HepG2 (cell line): ENCODE data around the gene TFF2. TPM values are rescaled to one million over a fixed set of nuclear protein-coding genes. Genes with fewer than 3 reads are reported as not detected.

Experiments used
- ATAC-seq: fragments of 200-7000 bp; cut with Tn5 transposase; 3 replicates; pipeline ENCODE4 v1.9.1; 2020; ENCODE audit warnings: mild to moderate bottlenecking, moderate library complexity
- BruUV-seq: library from RNA; stranded (reverse); fragments of 400-500 nt; replicated peaks from 2 replicates; lab custom pipeline; 2021; lab: Mats Ljungman, UMichigan
- CTCF ChIA-PET: fragments of 300-600 bp; formaldehyde crosslinking; extraction: SDS; loops from one replicate; lab custom pipeline; 2021; ENCODE audit warnings: low total read pairs, inconsistent platforms, low intra/inter-chr PET ratio; lab: Yijun Ruan, JAX
- POLR2A ChIA-PET: fragments of 350-600 bp; sonication (Branson Sonifier 250); formaldehyde crosslinking; loops from one replicate; lab custom pipeline; 2020; ENCODE audit warnings: antibody characterized with exemption, inconsistent platforms; lab: Yijun Ruan, JAX
- DNase-seq: peaks from one replicate; pipeline ENCODE4 v3.0.0-alpha.2; 2015; ENCODE audit warnings: low spot score
- FAIRE-seq: peaks from 3 replicates; lab custom pipeline; 2011; peaks lifted over from hg19 to GRCh38; lab: Jason Lieb, UNC
- H2AFZ ChIP-seq: one replicate; pipeline ENCODE4 v1.6.1; 2011; ENCODE audit warnings: low read length, inconsistent platforms
- H3K27ac ChIP-seq: fragments of 300-600 bp; 3 replicates; pipeline ENCODE4 v1.8.0; 2011; ENCODE audit warnings: mixed run types, mild to moderate bottlenecking, mixed read lengths, low read length, inconsistent platforms; ENCODE audit not compliant: insufficient read depth; ENCODE audit errors: extremely low read length
- H3K27me3 ChIP-seq, 2 experiments: fragments of 200-600 bp in 1 of 2; 2 replicates in 1 of 2; 3 replicates in 1 of 2; pipeline versions ENCODE4 v1.6.0 to v1.8.0; 2011; ENCODE audit warnings: low read length in 2 of 2, mild to moderate bottlenecking in 2 of 2, moderate library complexity in 2 of 2, inconsistent platforms in 1 of 2; ENCODE audit not compliant: insufficient read depth in 2 of 2, control insufficient read depth in 1 of 2
- H3K36me3 ChIP-seq, 2 experiments: fragments of 200-600 bp in 1 of 2; replicated peaks in 1 of 2; 2 replicates in 1 of 2; 3 replicates in 1 of 2; pipeline versions ENCODE4 v1.5.1 to v1.8.0; 2011; ENCODE audit warnings: low read length in 2 of 2, inconsistent platforms in 1 of 2; ENCODE audit not compliant: insufficient read depth in 2 of 2, control insufficient read depth in 1 of 2
- H3K4me1 ChIP-seq: 2 replicates; pipeline ENCODE4 v1.5.1; 2012; ENCODE audit warnings: low read length, inconsistent platforms; ENCODE audit not compliant: insufficient read depth
- H3K4me2 ChIP-seq: 2 replicates; pipeline ENCODE4 v1.6.0; 2011; ENCODE audit warnings: low read depth, low read length, inconsistent platforms
- H3K4me3 ChIP-seq, 3 experiments: fragments of 200-600 bp in 1 of 3; sonication (generic), shearing (Covaris generic) in 1 of 3; replicated peaks in 1 of 3; 2 replicates each; pipeline ENCODE4 v1.5.1; 2011 to 2016; ENCODE audit warnings: low read length in 3 of 3, inconsistent platforms in 2 of 3, low read depth in 2 of 3, mild to moderate bottlenecking in 2 of 3, control low read depth in 1 of 3, mixed read lengths in 1 of 3; ENCODE audit not compliant: insufficient read depth in 1 of 3
- H3K79me2 ChIP-seq: one replicate; pipeline ENCODE4 v1.6.1; 2011; ENCODE audit warnings: low read length, inconsistent platforms; ENCODE audit not compliant: insufficient read depth
- H3K9ac ChIP-seq: 2 replicates; pipeline ENCODE4 v1.6.0; 2011; ENCODE audit warnings: mild to moderate bottlenecking, low read depth, low read length, inconsistent platforms; ENCODE audit not compliant: insufficient read depth
- H3K9me3 ChIP-seq: 2 replicates; pipeline ENCODE4 v1.5.1; 2012; ENCODE audit warnings: mild to moderate bottlenecking, low read length
- H4K20me1 ChIP-seq: 2 replicates; pipeline ENCODE4 v1.6.0; 2011; ENCODE audit warnings: inconsistent platforms, mild to moderate bottlenecking, low read length, moderate library complexity; ENCODE audit not compliant: insufficient read depth
- AGO2 ChIP-seq: fragments of 200-400 bp; formaldehyde crosslinking; optimal IDR thresholded peaks from 2 replicates; pipeline ENCODE3; 2017; ENCODE audit warnings: mild to moderate bottlenecking, low read depth, low read length, moderate library complexity
- ATF7 ChIP-seq, 2 experiments: fragments of 450-650 bp in 1 of 2; sonication (generic) in 1 of 2; formaldehyde crosslinking in 1 of 2; IDR thresholded peaks; 2 replicates each; pipeline versions ENCODE4 v1.4.0 to v1.6.1; 2016 to 2020; ENCODE audit warnings: antibody characterized with exemption in 1 of 2, mild to moderate bottlenecking in 1 of 2, missing genetic modification reagents in 1 of 2
- BRCA1 ChIP-seq: sonication (generic); formaldehyde crosslinking; IDR thresholded peaks from 2 replicates; pipeline ENCODE4 v1.4.0; 2020; ENCODE audit warnings: missing genetic modification reagents
- HNRNPUL1 ChIP-seq: fragments of 200-400 bp; formaldehyde crosslinking; IDR thresholded peaks from 2 replicates; pipeline ENCODE4 v1.6.1; 2017; ENCODE audit warnings: low read depth, mild to moderate bottlenecking, low read length, moderate library complexity
- REPIN1 ChIP-seq: sonication (generic); formaldehyde crosslinking; IDR thresholded peaks from 2 replicates; pipeline ENCODE4 v1.8.0; 2022; ENCODE audit warnings: missing genetic modification reagents, low read depth, mild to moderate bottlenecking, borderline replicate concordance
- ZNF331 ChIP-seq: sonication (generic); formaldehyde crosslinking; IDR thresholded peaks from 2 replicates; pipeline ENCODE4 v1.4.0; 2020; ENCODE audit warnings: missing genetic modification reagents
- ZNF761 ChIP-seq: sonication (generic); formaldehyde crosslinking; conservative IDR thresholded peaks from 2 replicates; pipeline ENCODE4 v1.4.0; 2020; ENCODE audit warnings: mild to moderate bottlenecking, missing genetic modification reagents
- WGBS: methylation state at CpG from one replicate; pipeline ENCODE4 v1.1.6; 2017; ENCODE audit warnings: low lambda C conversion rate; 5-methylcytosine and 5-hydroxymethylcytosine counted together
- in situ Hi-C: cut with HindIII; loops from 2 replicates; pipeline ENCODE4 v1.10.0; 2017; ENCODE audit warnings: low pct_unique_long_range_greater_than_20kb; ENCODE audit not compliant: extremely low pct_ligation_motif_present
- intact Hi-C: fragments of 100-400 bp; cut with micrococcal nuclease; formaldehyde crosslinking; loops from one replicate; pipeline ENCODE4 v1.10.0; 2022; ENCODE audit not compliant: unreplicated experiment
- polyA plus RNA-seq, 8 experiments: library from polyadenylated mRNA; depleted of rRNA in 3 of 8; stranded (reverse) in 7 of 8; unstranded in 1 of 8; fragments of >200 nt; fragmentation: Illumina TruSeq in 4 of 8; extraction: Trizol in 4 of 8; gene quantifications; 2 replicates each; pipeline versions ENCODE4 v1.2.1 to v1.2.3, GENCODE V29; 2011 to 2016; ENCODE audit warnings: low read depth in 4 of 8, missing spikeins in 1 of 8, mixed read lengths in 1 of 8; ENCODE audit not compliant: insufficient read depth in 1 of 8
- total RNA-seq, 5 experiments: library from RNA; depleted of rRNA; stranded (reverse); fragments of >200 nt; fragmentation: Illumina TruSeq; extraction: Trizol; gene quantifications; 2 replicates each; pipeline ENCODE4 v1.2.3, GENCODE V29; 2016; ENCODE audit warnings: low read depth in 1 of 5
- TF ChIP-seq, protein P1 (sequence below): sonication (generic); formaldehyde crosslinking; IDR thresholded peaks from 2 replicates; pipeline ENCODE4 v1.8.1; 2023; ENCODE audit warnings: mild to moderate bottlenecking, missing genetic modification reagents
- TF ChIP-seq, protein P2 (sequence below): sonication (generic); formaldehyde crosslinking; IDR thresholded peaks from 2 replicates; pipeline ENCODE4 v1.8.0; 2022; ENCODE audit warnings: missing genetic modification reagents, mild to moderate bottlenecking, inconsistent platforms, borderline replicate concordance
- TF ChIP-seq, protein P3 (sequence below): sonication (generic); IDR thresholded peaks from 2 replicates; pipeline ENCODE4 v1.6.1; 2016; ENCODE audit warnings: low read depth, borderline replicate concordance
- TF ChIP-seq, protein P4 (sequence below): IDR thresholded peaks from 2 replicates; pipeline ENCODE4 v1.6.1; 2012; ENCODE audit warnings: inconsistent platforms
- TF ChIP-seq, protein P5 (sequence below): sonication (generic); formaldehyde crosslinking; IDR thresholded peaks from 2 replicates; pipeline ENCODE4 v1.4.0; 2020; ENCODE audit warnings: missing genetic modification reagents

Gene TFF2
- total and polyA plus RNA-seq, 2 of the 13 experiments (the other 11 are each of a cell fraction or from before 2014, with no cell fraction given), result 1.5 TPM; not detected in 1

DNA sequence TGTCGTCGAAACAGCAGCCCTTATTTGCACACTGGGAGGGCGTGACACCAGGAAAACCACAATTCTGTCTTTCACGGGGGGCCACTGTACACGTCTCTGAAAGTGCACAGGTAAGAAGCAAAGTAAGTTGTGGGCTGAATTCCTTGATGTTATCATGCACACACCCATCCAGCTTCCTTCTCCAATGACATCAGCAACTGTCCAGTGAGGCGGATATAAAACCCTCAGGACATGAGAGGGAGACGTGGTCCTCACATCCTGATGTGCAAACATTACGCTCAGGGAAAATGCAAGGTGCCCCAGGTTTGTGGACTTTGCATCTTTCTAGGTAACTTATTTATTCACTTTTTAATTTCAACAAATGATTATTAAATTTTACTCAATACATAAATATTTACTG lies 12.5 kb upstream of the TFF2 start:
- Histone ChIP-seq H3K9ac (no peak overlapping the region), H3K4me1 (peaks cover 40% of the 10 kb centered on the region), H2AFZ (no peak overlapping the region), H3K79me2 (no peaks in the 10 kb centered on the region), H3K9me3 (no peaks in the 10 kb centered on the region), H3K36me3 (no peaks in the 10 kb centered on the region), H3K4me3 (no peak overlapping the region), H3K4me2 (no peak overlapping the region), H3K27ac (no peak overlapping the region), H4K20me1 (no peaks in the 10 kb centered on the region), H3K27me3 (peaks cover 0 to 17% of the 10 kb centered on the region in 2 experiments; a peak in 1 of 5 replicates)
- WGBS, result 35% methylated on average over 7 of the region's 8 CpGs
- DNase-seq, result no peak
- no peak for FAIRE-seq
- CTCF ChIA-PET, result no interaction called here
- intact Hi-C loops (no loop called here), in situ Hi-C loops (no loop called here)
- POLR2A ChIA-PET, result interaction anchor here (0.6 kb wide), 1 partner anchor 35 kb away, joined by 3 read pairs; no protein-coding TSS in a partner anchor
- no TSS peak for BruUV-seq
- no peak for ATAC-seq
- TF ChIP-seq AGO2 (no peak), ZNF331 (CRISPR knock-in tag) (no peak), HNRNPUL1 (no peak), ATF7 (IDR thresholded peaks at IDR 0.05) (no peak), ATF7 (CRISPR knock-in tag; IDR thresholded peaks at IDR 0.05) (no peak), ZNF761 (CRISPR knock-in tag) (no peak), REPIN1 (no peak), BRCA1 (no peak)
- TF ChIP-seq, protein P1, sequence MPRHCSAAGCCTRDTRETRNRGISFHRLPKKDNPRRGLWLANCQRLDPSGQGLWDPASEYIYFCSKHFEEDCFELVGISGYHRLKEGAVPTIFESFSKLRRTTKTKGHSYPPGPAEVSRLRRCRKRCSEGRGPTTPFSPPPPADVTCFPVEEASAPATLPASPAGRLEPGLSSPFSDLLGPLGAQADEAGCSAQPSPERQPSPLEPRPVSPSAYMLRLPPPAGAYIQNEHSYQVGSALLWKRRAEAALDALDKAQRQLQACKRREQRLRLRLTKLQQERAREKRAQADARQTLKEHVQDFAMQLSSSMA (CRISPR knock-in tag), result no peak
- TF ChIP-seq, protein P2, sequence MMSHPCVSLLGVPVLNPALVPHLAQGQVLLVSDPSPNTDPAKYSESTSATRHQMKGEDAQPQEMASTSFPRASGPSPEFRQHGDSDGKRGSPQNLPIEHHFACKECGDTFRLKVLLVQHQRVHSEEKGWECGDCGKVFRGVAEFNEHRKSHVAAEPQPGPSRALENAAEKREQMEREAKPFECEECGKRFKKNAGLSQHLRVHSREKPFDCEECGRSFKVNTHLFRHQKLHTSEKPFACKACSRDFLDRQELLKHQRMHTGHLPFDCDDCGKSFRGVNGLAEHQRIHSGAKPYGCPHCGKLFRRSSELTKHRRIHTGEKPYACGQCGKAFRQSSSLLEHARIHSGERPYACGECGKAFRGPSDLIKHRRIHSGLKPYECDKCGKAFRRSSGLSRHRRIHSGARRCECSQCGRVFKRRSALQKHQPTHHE (CRISPR knock-in tag), result no peak
- TF ChIP-seq, protein P3, sequence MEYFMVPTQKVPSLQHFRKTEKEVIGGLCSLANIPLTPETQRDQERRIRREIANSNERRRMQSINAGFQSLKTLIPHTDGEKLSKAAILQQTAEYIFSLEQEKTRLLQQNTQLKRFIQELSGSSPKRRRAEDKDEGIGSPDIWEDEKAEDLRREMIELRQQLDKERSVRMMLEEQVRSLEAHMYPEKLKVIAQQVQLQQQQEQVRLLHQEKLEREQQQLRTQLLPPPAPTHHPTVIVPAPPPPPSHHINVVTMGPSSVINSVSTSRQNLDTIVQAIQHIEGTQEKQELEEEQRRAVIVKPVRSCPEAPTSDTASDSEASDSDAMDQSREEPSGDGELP, result no peak
- TF ChIP-seq, protein P4, sequence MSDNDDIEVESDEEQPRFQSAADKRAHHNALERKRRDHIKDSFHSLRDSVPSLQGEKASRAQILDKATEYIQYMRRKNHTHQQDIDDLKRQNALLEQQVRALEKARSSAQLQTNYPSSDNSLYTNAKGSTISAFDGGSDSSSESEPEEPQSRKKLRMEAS, result no peak
- TF ChIP-seq, protein P5, sequence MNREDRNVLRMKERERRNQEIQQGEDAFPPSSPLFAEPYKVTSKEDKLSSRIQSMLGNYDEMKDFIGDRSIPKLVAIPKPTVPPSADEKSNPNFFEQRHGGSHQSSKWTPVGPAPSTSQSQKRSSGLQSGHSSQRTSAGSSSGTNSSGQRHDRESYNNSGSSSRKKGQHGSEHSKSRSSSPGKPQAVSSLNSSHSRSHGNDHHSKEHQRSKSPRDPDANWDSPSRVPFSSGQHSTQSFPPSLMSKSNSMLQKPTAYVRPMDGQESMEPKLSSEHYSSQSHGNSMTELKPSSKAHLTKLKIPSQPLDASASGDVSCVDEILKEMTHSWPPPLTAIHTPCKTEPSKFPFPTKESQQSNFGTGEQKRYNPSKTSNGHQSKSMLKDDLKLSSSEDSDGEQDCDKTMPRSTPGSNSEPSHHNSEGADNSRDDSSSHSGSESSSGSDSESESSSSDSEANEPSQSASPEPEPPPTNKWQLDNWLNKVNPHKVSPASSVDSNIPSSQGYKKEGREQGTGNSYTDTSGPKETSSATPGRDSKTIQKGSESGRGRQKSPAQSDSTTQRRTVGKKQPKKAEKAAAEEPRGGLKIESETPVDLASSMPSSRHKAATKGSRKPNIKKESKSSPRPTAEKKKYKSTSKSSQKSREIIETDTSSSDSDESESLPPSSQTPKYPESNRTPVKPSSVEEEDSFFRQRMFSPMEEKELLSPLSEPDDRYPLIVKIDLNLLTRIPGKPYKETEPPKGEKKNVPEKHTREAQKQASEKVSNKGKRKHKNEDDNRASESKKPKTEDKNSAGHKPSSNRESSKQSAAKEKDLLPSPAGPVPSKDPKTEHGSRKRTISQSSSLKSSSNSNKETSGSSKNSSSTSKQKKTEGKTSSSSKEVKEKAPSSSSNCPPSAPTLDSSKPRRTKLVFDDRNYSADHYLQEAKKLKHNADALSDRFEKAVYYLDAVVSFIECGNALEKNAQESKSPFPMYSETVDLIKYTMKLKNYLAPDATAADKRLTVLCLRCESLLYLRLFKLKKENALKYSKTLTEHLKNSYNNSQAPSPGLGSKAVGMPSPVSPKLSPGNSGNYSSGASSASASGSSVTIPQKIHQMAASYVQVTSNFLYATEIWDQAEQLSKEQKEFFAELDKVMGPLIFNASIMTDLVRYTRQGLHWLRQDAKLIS (CRISPR knock-in tag), result no peak
